HEK293 (cell line): ENCODE data around the gene OSBP.
"Not testable (repeated sequence)": the region's sequence is repeated elsewhere in the genome, so short reads cannot be mapped to it uniquely, and the experiment has no call there.

Source experiments
- CTCF ChIA-PET: fragments of 350-600 bp; formaldehyde crosslinking; extraction: SDS; loops from one replicate; lab custom pipeline; 2021; ENCODE audit warnings: antibody characterized with exemption; lab: Yijun Ruan, JAX
- POLR2A ChIA-PET: fragments of 300-600 bp; formaldehyde crosslinking; extraction: SDS; loops from one replicate; lab custom pipeline; 2020; ENCODE audit warnings: antibody characterized with exemption, inconsistent platforms; lab: Yijun Ruan, JAX
- H3K27ac ChIP-seq: fragments of 200-500 bp; sonication (Bioruptor generic); 2 replicates; pipeline ENCODE4 v1.5.1; 2014; ENCODE audit warnings: low read depth, low read length, control low read depth, inconsistent platforms; ENCODE audit errors: extremely low read depth
- H3K36me3 ChIP-seq, 2 experiments: fragments of 200-500 bp in 1 of 2; sonication (Bioruptor generic) in 1 of 2; 1 replicate in 1 of 2; 2 replicates in 1 of 2; pipeline ENCODE4 v1.5.1; 2014 to 2017; ENCODE audit warnings: inconsistent platforms in 2 of 2, low read length in 2 of 2; ENCODE audit not compliant: control insufficient read depth in 2 of 2, insufficient read depth in 1 of 2
- H3K4me1 ChIP-seq: fragments of 200-500 bp; sonication (Bioruptor generic); 2 replicates; pipeline ENCODE4 v1.5.1; 2014; ENCODE audit warnings: mild to moderate bottlenecking, low read length, inconsistent platforms; ENCODE audit not compliant: control insufficient read depth, insufficient read depth
- H3K4me3 ChIP-seq: 2 replicates; pipeline ENCODE4 v1.5.1; 2011; ENCODE audit warnings: low read depth, mild to moderate bottlenecking, control low read depth, low read length, moderate library complexity
- H3K9me3 ChIP-seq: fragments of 200-500 bp; sonication (Bioruptor generic); 2 replicates; pipeline ENCODE4 v1.5.1; 2014; ENCODE audit warnings: low read depth, low read length, inconsistent platforms; ENCODE audit not compliant: control insufficient read depth, insufficient read depth
- EGR2 ChIP-seq: fragments of 450-650 bp; formaldehyde crosslinking; IDR thresholded peaks from 2 replicates; pipeline ENCODE4 v1.5.1; 2016; ENCODE audit warnings: low read depth, missing biosample characterization, missing genetic modification characterization
- INSM2 ChIP-seq: fragments of 450-650 bp; formaldehyde crosslinking; IDR thresholded peaks from 2 replicates; pipeline ENCODE4 v1.5.1; 2016; ENCODE audit warnings: missing biosample characterization, missing genetic modification characterization
- REPIN1 ChIP-seq: fragments of 450-650 bp; formaldehyde crosslinking; IDR thresholded peaks from 2 replicates; pipeline ENCODE4 v1.5.1; 2017; ENCODE audit warnings: missing biosample characterization, missing genetic modification characterization, low read depth
- SALL2 ChIP-seq: fragments of 450-650 bp; formaldehyde crosslinking; IDR thresholded peaks from 2 replicates; pipeline ENCODE4 v1.5.0; 2017; ENCODE audit warnings: missing biosample characterization, mild to moderate bottlenecking, missing genetic modification characterization, borderline replicate concordance
- YY2 ChIP-seq: fragments of 450-650 bp; formaldehyde crosslinking; IDR thresholded peaks from 2 replicates; pipeline ENCODE4 v1.5.1; 2016; ENCODE audit warnings: missing biosample characterization, missing genetic modification characterization
- ZFP3 ChIP-seq: fragments of 450-650 bp; formaldehyde crosslinking; IDR thresholded peaks from 2 replicates; pipeline ENCODE4 v1.5.1; 2016; ENCODE audit warnings: low read depth, missing biosample characterization, missing genetic modification characterization
- ZNF146 ChIP-seq: fragments of 450-650 bp; formaldehyde crosslinking; IDR thresholded peaks from 2 replicates; pipeline ENCODE4 v1.5.1; 2016; ENCODE audit warnings: missing biosample characterization, missing genetic modification characterization
- ZNF16 ChIP-seq: fragments of 450-650 bp; formaldehyde crosslinking; IDR thresholded peaks from 2 replicates; pipeline ENCODE4 v1.5.1; 2016; ENCODE audit warnings: low read depth, missing biosample characterization, missing genetic modification characterization
- ZNF175 ChIP-seq: fragments of 450-650 bp; formaldehyde crosslinking; IDR thresholded peaks from 2 replicates; pipeline ENCODE4 v1.5.1; 2016; ENCODE audit warnings: missing biosample characterization, missing genetic modification characterization
- ZNF2 ChIP-seq: fragments of 450-650 bp; formaldehyde crosslinking; IDR thresholded peaks from 2 replicates; pipeline ENCODE4 v1.5.1; 2016; ENCODE audit warnings: missing biosample characterization, missing genetic modification characterization
- ZNF248 ChIP-seq: fragments of 450-650 bp; formaldehyde crosslinking; IDR thresholded peaks from 2 replicates; pipeline ENCODE4 v1.5.1; 2017; ENCODE audit warnings: missing biosample characterization, missing genetic modification characterization
- ZNF423 ChIP-seq: fragments of 450-650 bp; formaldehyde crosslinking; IDR thresholded peaks from 2 replicates; pipeline ENCODE4 v1.5.1; 2016; ENCODE audit warnings: missing biosample characterization, missing genetic modification characterization
- ZNF510 ChIP-seq: fragments of 450-650 bp; formaldehyde crosslinking; IDR thresholded peaks from 2 replicates; pipeline ENCODE4 v1.5.1; 2018; ENCODE audit warnings: mild to moderate bottlenecking, missing genetic modification characterization, missing biosample characterization; ENCODE audit not compliant: insufficient replicate concordance
- ZNF529 ChIP-seq: fragments of 450-650 bp; formaldehyde crosslinking; IDR thresholded peaks from 2 replicates; pipeline ENCODE4 v1.5.1; 2017; ENCODE audit warnings: missing genetic modification characterization, missing biosample characterization; ENCODE audit not compliant: insufficient replicate concordance
- ZNF544 ChIP-seq: fragments of 450-650 bp; formaldehyde crosslinking; IDR thresholded peaks from 2 replicates; pipeline ENCODE4 v1.5.0; 2017; ENCODE audit warnings: missing biosample characterization, missing genetic modification characterization
- ZNF580 ChIP-seq: fragments of 450-650 bp; formaldehyde crosslinking; IDR thresholded peaks from 2 replicates; pipeline ENCODE4 v1.5.1; 2016; ENCODE audit warnings: missing biosample characterization, missing genetic modification characterization
- ZNF600 ChIP-seq: fragments of 450-650 bp; formaldehyde crosslinking; IDR thresholded peaks from 2 replicates; pipeline ENCODE4 v1.5.1; 2016; ENCODE audit warnings: missing biosample characterization, missing genetic modification characterization
- ZNF707 ChIP-seq: fragments of 450-650 bp; formaldehyde crosslinking; IDR thresholded peaks from 2 replicates; pipeline ENCODE4 v1.5.1; 2016; ENCODE audit warnings: missing biosample characterization, missing genetic modification characterization
- ZNF747 ChIP-seq: fragments of 450-650 bp; formaldehyde crosslinking; IDR thresholded peaks from 2 replicates; pipeline ENCODE4 v1.5.1; 2016; ENCODE audit warnings: missing biosample characterization, missing genetic modification characterization
- ZNF768 ChIP-seq: fragments of 450-650 bp; formaldehyde crosslinking; IDR thresholded peaks from 2 replicates; pipeline ENCODE4 v1.5.1; 2018; ENCODE audit warnings: missing biosample characterization, mild to moderate bottlenecking, missing genetic modification characterization
- ZNF791 ChIP-seq: fragments of 450-650 bp; formaldehyde crosslinking; IDR thresholded peaks from 2 replicates; pipeline ENCODE4 v1.5.1; 2016; ENCODE audit warnings: missing biosample characterization, missing genetic modification characterization
- ZNF792 ChIP-seq: fragments of 450-650 bp; formaldehyde crosslinking; IDR thresholded peaks from 2 replicates; pipeline ENCODE4 v1.5.1; 2016; ENCODE audit warnings: missing biosample characterization, missing genetic modification characterization
- ZNF837 ChIP-seq: fragments of 450-650 bp; formaldehyde crosslinking; IDR thresholded peaks from 2 replicates; pipeline ENCODE4 v1.5.1; 2016; ENCODE audit warnings: missing biosample characterization, missing genetic modification characterization
- TF ChIP-seq, protein P1 (sequence below): fragments of 450-650 bp; formaldehyde crosslinking; IDR thresholded peaks from 2 replicates; pipeline ENCODE4 v1.5.1; 2017; ENCODE audit warnings: missing biosample characterization, mild to moderate bottlenecking, missing genetic modification characterization, moderate library complexity

The OSBP gene

GRCh38 chr11:59548309-59548656, 67.3 kb downstream of the OSBP start:
- Histone ChIP-seq H3K9me3 (no peaks in the 10 kb centered on the region), H3K27ac (no peak overlapping the region), H3K4me3 (no peak overlapping the region), H3K4me1 (no peaks in the 10 kb centered on the region), H3K36me3 (no peaks in the 10 kb centered on the region)
- TF ChIP-seq ZNF2 (tag by site-specific recombination) = no peak
- no peak for TF ChIP-seq YY2
- TF ChIP-seq ZNF792 (tag by site-specific recombination) = no peak
- no peak for TF ChIP-seq ZNF580
- no peak for TF ChIP-seq ZNF768
- TF ChIP-seq ZNF423 (tag by site-specific recombination) = no peak
- TF ChIP-seq ZFP3 = no peak
- TF ChIP-seq INSM2 (tag by site-specific recombination) = no peak
- TF ChIP-seq EGR2 (tag by site-specific recombination) = no peak
- ChIA-PET CTCF (interaction anchor here (0.9 kb wide), 1 partner anchor 9 kb away, joined by 4 read pairs; no protein-coding TSS in a partner anchor), POLR2A (interaction anchor here (1.0 to 2.2 kb wide), 4 partner anchors 11 to 121 kb away, joined by 3 to 8 read pairs (median 6); partner anchors contain the start of genes OSBP and PATL1)

DNA sequence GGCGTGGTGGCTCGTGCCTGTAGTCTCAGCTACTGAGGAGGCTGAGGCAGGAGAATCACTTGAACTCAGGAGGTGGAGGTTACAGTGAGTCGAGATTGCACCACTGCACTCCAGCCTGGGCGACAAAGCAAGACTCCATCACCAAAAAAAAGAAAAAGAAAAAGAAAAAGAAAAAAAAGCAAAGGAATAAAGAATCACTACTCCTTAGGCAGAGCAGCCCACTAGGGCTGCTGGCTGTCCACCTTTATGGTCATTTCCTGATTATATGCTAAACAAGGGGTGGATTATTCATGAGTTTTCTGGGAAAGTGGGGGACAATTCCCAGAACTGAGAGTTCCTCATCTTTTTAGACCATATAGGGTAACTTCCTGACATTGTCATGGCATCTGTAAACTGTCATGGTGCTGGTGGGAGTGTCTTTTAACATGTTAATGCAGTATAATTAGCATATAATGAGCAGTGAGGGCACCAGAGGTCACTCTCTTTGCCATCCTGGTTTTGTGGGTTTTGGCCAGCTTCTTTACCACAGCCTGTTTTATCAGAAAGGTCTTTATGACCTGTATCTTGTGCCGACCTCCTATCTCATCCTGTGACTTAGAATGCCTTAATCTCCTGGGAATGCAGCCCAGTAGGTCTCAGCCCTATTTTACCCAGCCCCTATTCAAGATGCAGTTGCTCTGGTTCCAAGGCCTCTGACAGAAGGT, 67.8 kb downstream of the OSBP start:
- not testable (repeated sequence) for H3K36me3 ChIP-seq, H3K9me3 ChIP-seq, H3K27ac ChIP-seq, H3K4me3 ChIP-seq, H3K4me1 ChIP-seq
- ChIA-PET POLR2A (interaction anchor here (0.7 kb wide), 1 partner anchor 9 kb away, joined by 3 read pairs; no protein-coding TSS in a partner anchor), CTCF (interaction anchor here (1.1 kb wide), 1 partner anchor 11 kb away, joined by 3 read pairs; no protein-coding TSS in a partner anchor)

DNA sequence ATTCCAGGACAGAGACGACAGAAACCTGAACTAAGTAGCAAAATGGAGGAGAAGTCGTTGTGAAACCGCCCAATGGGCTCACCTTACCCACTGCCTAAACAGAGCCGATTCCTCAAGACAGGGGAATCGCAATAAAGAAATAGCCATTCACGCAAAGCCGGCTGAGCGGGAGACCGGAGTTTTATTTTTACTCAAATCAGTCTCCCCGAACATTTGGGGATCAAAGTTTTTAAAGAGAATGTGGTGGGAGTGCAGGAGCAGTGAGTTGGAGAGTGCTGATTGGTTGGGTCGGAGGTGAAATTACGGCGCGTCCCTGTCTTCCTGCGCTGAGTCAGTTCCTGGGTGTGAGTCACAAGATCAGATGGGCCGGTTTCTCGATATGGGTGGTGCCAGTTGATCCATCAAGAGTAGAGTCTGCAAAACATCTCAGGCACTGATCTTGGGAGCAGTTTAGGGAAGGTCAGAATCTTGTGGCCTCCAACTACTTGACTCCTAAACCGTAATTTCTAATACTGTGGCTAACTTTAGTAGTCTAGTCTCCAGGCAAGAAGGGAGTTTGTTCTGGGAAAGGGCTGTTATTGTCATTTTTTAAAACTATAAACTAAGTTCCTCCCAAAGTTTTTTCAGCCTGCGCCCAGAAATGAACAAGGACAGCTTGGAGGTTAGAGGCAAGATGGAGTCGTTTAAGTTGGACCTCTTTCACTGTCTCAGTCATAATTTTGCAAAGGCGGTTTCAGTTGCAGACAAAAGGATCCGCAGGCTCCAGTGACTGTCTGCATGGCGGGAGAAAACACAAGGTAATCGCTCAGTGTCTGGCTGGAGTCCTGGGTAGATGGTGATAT, 70.2 kb downstream of the OSBP start:
- no peaks in the 10 kb centered on the region for H3K9me3 ChIP-seq
- POLR2A ChIA-PET = no interaction called here
- no peak overlapping the region for H3K4me3 ChIP-seq
- CTCF ChIA-PET = no interaction called here
- H3K36me3 ChIP-seq = no peaks in the 10 kb centered on the region
- TF ChIP-seq ZNF600 (tag by site-specific recombination) (no peak), ZNF175 (no peak), SALL2 (no peak)
- TF ChIP-seq, all 188 proteins: peak for 0
- Histone ChIP-seq H3K27ac (no peak overlapping the region), H3K4me1 (no peaks in the 10 kb centered on the region)

DNA sequence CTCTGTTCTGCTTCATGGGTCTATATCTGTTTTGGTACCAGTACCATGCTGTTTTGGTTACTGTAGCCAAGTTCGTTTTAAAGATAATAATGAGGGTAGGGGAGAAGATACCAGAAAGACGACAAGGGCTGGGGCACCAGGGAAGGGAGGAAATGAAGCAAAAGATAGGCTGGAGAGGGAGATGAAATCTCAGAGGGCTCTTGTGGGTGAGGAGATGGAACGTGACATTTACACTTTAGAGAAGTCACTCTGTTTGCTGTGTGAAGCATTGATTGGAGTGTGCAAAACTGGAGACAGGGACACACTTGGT, 70.8 kb downstream of the OSBP start:
- TF ChIP-seq ZNF248 (tag by site-specific recombination) (no peak), ZNF544 (no peak), ZNF747 (tag by site-specific recombination) (no peak), ZNF16 (tag by site-specific recombination) (no peak), ZNF529 (tag by site-specific recombination) (no peak), ZNF837 (tag by site-specific recombination) (no peak), ZNF146 (tag by site-specific recombination) (no peak), ZNF768 (no peak), ZNF707 (tag by site-specific recombination) (no peak), REPIN1 (tag by site-specific recombination) (no peak), ZNF791 (no peak), ZNF510 (tag by site-specific recombination) (no peak)
- TF ChIP-seq, protein P1, sequence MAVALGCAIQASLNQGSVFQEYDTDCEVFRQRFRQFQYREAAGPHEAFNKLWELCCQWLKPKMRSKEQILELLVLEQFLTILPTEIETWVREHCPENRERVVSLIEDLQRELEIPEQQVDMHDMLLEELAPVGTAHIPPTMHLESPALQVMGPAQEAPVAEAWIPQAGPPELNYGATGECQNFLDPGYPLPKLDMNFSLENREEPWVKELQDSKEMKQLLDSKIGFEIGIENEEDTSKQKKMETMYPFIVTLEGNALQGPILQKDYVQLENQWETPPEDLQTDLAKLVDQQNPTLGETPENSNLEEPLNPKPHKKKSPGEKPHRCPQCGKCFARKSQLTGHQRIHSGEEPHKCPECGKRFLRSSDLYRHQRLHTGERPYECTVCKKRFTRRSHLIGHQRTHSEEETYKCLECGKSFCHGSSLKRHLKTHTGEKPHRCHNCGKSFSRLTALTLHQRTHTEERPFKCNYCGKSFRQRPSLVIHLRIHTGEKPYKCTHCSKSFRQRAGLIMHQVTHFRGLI = no peak
- Histone ChIP-seq H3K36me3 (no peaks in the 10 kb centered on the region), H3K9me3 (no peaks in the 10 kb centered on the region), H3K4me3 (no peak overlapping the region), H3K27ac (no peak overlapping the region), H3K4me1 (no peaks in the 10 kb centered on the region)
- ChIA-PET POLR2A (no interaction called here), CTCF (no interaction called here)
